Measurements from ENCODE around the gene ICOSLG.
"Not testable (repeated sequence)": the region's sequence is repeated elsewhere in the genome, so short reads cannot be mapped to it uniquely, and the experiment has no call there.

DNA sequence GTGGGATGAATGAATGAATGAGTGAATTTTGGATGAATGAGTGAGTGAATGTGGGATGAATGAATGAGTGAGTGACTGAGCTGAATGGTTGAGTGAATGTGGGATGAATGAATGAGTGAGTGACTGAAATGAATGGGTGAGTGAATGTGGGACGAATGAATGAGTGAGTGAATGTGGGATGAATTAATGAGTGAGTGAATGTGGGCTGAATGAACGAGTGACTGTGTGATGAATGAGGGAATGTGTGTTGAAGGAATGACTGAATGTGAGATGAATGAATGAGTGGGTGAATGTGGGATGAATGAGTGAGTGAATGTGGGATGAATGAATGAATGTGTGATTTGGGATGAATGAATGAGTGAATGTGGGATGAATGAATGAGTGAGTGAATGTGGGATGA lies 28.8 kb downstream of the ICOSLG start:
- not testable (repeated sequence) for TF ChIP-seq POLR2A (IDR thresholded peaks at IDR 0.05; ENCODE audit: low read depth, low read length); TAF1 (IDR thresholded peaks at IDR 0.05; ENCODE audit: borderline replicate concordance, low read depth, low read length)

Data from GM12892 (cell line).